ENCODE data around the gene SEMA4B. TPM values are rescaled to one million over a fixed set of nuclear protein-coding genes. Genes with fewer than 3 reads are reported as not detected.

SEMA4B gene
- total and polyA plus RNA-seq, 9 of the 15 experiments (the other 6 are each of a cell fraction or from before 2014, with no cell fraction given): 1.3 to 33.6 (median 11.0) TPM

GRCh38 chr15:90184119-90184785, 16.9 kb upstream of the SEMA4B start (continued):
- TF ChIP-seq, protein P1, sequence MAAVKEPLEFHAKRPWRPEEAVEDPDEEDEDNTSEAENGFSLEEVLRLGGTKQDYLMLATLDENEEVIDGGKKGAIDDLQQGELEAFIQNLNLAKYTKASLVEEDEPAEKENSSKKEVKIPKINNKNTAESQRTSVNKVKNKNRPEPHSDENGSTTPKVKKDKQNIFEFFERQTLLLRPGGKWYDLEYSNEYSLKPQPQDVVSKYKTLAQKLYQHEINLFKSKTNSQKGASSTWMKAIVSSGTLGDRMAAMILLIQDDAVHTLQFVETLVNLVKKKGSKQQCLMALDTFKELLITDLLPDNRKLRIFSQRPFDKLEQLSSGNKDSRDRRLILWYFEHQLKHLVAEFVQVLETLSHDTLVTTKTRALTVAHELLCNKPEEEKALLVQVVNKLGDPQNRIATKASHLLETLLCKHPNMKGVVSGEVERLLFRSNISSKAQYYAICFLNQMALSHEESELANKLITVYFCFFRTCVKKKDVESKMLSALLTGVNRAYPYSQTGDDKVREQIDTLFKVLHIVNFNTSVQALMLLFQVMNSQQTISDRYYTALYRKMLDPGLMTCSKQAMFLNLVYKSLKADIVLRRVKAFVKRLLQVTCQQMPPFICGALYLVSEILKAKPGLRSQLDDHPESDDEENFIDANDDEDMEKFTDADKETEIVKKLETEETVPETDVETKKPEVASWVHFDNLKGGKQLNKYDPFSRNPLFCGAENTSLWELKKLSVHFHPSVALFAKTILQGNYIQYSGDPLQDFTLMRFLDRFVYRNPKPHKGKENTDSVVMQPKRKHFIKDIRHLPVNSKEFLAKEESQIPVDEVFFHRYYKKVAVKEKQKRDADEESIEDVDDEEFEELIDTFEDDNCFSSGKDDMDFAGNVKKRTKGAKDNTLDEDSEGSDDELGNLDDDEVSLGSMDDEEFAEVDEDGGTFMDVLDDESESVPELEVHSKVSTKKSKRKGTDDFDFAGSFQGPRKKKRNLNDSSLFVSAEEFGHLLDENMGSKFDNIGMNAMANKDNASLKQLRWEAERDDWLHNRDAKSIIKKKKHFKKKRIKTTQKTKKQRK (IDR thresholded peaks at IDR 0.05; ENCODE audit: borderline replicate concordance, low read depth, low read length): no peak
- TF ChIP-seq LCOR (CRISPR knock-in tag; IDR thresholded peaks at IDR 0.05): peak; percentile 41; the same call in 1 of the 2 replicates
- TF ChIP-seq RFX1 (IDR thresholded peaks at IDR 0.05): no peak; the same call in 1 of the 2 replicates
- TF ChIP-seq YBX1 (IDR thresholded peaks at IDR 0.05): no peak
- no peak for TF ChIP-seq PRPF4 (IDR thresholded peaks at IDR 0.05; ENCODE audit: insufficient read depth, low read depth, low read length, poor library complexity, severe bottlenecking)
- TF ChIP-seq PREB (CRISPR knock-in tag; IDR thresholded peaks at IDR 0.05): no peak
- no peak for TF ChIP-seq ZNF778 (CRISPR knock-in tag; IDR thresholded peaks at IDR 0.05)
- peak; percentile 98 for TF ChIP-seq ZFP36 (IDR thresholded peaks at IDR 0.05; ENCODE audit: low read depth, low read length, partially characterized antibody)
- TF ChIP-seq, protein P2, sequence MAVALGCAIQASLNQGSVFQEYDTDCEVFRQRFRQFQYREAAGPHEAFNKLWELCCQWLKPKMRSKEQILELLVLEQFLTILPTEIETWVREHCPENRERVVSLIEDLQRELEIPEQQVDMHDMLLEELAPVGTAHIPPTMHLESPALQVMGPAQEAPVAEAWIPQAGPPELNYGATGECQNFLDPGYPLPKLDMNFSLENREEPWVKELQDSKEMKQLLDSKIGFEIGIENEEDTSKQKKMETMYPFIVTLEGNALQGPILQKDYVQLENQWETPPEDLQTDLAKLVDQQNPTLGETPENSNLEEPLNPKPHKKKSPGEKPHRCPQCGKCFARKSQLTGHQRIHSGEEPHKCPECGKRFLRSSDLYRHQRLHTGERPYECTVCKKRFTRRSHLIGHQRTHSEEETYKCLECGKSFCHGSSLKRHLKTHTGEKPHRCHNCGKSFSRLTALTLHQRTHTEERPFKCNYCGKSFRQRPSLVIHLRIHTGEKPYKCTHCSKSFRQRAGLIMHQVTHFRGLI (CRISPR knock-in tag; IDR thresholded peaks at IDR 0.05): no peak
- no peak for TF ChIP-seq DDX20 (tag; IDR thresholded peaks at IDR 0.05; ENCODE audit: low read depth)
- peak; percentile 75 for TF ChIP-seq MIER1 (IDR thresholded peaks at IDR 0.05; ENCODE audit: low read depth)
- TF ChIP-seq, protein P3, sequence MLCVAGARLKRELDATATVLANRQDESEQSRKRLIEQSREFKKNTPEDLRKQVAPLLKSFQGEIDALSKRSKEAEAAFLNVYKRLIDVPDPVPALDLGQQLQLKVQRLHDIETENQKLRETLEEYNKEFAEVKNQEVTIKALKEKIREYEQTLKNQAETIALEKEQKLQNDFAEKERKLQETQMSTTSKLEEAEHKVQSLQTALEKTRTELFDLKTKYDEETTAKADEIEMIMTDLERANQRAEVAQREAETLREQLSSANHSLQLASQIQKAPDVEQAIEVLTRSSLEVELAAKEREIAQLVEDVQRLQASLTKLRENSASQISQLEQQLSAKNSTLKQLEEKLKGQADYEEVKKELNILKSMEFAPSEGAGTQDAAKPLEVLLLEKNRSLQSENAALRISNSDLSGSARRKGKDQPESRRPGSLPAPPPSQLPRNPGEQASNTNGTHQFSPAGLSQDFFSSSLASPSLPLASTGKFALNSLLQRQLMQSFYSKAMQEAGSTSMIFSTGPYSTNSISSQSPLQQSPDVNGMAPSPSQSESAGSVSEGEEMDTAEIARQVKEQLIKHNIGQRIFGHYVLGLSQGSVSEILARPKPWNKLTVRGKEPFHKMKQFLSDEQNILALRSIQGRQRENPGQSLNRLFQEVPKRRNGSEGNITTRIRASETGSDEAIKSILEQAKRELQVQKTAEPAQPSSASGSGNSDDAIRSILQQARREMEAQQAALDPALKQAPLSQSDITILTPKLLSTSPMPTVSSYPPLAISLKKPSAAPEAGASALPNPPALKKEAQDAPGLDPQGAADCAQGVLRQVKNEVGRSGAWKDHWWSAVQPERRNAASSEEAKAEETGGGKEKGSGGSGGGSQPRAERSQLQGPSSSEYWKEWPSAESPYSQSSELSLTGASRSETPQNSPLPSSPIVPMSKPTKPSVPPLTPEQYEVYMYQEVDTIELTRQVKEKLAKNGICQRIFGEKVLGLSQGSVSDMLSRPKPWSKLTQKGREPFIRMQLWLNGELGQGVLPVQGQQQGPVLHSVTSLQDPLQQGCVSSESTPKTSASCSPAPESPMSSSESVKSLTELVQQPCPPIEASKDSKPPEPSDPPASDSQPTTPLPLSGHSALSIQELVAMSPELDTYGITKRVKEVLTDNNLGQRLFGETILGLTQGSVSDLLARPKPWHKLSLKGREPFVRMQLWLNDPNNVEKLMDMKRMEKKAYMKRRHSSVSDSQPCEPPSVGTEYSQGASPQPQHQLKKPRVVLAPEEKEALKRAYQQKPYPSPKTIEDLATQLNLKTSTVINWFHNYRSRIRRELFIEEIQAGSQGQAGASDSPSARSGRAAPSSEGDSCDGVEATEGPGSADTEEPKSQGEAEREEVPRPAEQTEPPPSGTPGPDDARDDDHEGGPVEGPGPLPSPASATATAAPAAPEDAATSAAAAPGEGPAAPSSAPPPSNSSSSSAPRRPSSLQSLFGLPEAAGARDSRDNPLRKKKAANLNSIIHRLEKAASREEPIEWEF (CRISPR knock-in tag; IDR thresholded peaks at IDR 0.05): no peak; the same call in 1 of the 2 replicates
- TF ChIP-seq ZNF408 (CRISPR knock-in tag; IDR thresholded peaks at IDR 0.05; ENCODE audit: low read depth): no peak
- TF ChIP-seq POLR2AphosphoS2 (IDR thresholded peaks at IDR 0.05; ENCODE audit: low read length): no peak
- no peak for TF ChIP-seq ETV6 (IDR thresholded peaks at IDR 0.05; ENCODE audit: borderline replicate concordance in 1 of 2, low read depth in 2 of 2, low read length in 1 of 2)
- TF ChIP-seq ETV6 (CRISPR knock-in tag; IDR thresholded peaks at IDR 0.05; ENCODE audit: borderline replicate concordance): no peak
